ENCODE data around the gene DST.

DST gene

DNA sequence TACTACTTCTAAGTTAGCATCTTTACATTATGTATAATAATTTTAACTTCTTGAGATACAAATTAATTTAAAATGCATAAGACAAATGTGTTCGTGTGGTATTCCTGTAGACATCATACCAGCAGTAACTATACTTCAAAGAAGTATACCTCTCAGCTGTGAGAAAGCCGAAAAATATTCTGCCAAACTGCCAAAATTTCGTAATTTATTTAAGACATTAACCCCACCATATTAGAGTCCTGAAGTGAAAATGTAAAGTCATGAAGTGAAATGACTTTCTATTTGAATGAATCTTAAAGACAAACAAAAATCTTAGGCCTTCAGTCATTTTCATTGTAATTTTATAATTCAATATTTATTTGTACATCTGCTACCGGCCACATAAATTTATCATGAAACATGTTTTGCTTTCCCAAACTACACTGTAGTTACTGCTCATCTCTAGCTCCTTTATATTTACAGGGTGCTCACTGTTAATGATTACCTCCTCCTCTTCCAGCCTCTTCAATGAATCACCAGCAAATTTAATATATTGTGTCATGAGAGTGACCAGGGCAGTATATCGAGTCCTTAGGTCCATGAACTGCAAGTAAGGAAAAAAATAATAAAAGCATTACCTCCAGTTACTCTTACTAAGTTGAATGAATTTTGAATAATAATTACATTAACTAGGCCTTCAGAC is 18.5 kb downstream of the DST start:
- no peak for DNase-seq (ENCODE audit: low read depth)

DNA sequence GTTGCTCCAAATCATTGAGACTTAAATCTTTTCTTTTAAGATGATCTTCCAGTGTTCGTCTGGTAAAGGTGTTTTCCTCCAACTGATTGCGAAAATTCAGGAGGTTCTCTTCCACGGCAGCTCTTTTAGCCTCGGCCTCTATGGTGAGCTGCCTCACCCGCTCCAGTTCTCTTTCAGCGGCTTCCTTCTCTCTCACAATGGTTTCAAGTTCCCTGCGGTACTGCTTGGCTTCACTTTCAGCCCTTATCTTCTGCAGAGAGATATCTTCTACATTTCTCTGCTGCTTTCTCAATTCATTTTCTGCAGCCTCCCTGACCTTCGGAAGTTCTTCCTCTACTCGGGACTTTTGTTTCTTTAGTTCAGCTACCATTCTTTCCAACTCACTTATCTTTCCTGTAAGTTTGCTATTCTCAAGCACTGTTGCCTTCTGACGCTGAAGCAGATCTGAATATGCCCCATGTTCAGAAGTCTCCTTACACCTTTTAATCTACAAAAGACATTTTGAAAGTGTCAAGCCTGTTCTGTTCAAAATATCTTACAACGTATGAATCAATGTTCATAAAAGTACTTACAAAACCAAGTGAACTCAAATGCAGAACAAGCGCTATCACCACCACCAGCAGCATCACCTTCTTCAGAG is 22.3 kb downstream of the DST start:
- DNase-seq (ENCODE audit: low read depth) = no peak

DNA sequence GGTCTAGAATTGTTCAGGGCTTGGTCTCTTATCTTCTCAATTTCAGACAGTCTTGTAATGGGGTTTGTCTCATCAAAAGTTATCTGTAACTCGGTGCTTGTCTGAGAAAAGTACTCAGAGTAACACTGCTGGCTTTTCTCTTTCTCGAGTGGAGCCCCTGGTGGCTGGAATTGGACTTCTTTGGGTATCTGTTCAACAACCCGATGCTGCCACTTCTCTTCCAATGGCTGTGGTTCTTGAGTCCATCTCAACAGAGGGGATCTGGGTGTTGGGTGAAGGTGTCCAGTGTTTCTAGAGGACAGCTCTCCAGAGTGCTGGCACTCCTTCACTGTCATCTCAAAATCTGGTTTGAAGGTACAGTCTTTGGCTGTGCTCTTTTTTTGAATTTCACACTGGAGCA is 24.6 kb downstream of the DST start:
- peak; percentile 42 for DNase-seq (ENCODE audit: low read depth)

DNA sequence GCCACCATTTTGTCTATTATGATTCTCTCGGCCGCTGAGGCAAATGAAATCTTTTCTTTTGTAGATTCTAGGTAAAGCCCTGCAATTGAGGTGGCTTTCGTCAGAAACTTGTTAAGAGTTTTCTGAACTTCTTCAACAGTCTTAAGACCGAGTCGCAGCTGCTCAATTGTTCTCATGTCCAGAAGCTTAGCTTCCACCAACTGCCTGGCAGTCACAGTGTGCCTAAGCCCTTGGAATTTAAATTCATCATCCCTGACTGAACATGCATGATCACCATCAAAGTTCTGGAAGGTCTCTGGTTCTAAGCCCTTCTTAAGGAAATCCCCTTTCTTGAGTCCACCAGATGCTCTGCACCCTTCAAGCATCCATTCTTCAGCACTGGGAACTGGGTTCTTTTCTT is 25.7 kb downstream of the DST start:
- DNase-seq (ENCODE audit: low read depth) = no peak

DNA sequence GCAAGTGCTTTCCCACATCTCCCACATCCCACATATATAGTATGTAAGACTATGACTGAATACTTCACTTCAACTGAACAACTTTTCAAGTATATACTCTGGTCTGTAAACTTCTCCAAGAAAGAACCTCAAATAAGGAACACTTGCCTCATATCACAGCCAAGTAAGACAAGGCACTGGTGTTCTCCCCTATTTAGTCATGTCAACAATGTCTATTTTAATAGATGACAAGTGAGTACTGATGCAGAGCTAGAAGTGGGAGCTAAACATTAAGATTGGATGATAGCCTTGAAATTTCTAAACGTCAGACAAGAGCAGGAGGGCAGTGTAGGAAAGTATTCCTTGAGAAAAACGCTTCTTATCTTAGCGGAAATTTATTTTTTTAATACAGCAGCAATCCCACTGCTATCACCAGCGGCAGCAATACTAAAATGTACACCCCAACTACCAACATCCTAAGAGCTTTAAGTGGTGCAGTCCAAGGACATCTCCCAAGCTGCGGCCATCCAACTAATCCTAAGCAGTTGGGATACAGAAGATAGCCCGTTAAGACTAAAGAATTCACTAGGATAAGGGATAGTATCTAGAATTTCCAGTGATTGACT is 29.3 kb downstream of the DST start:
- no peak for DNase-seq (ENCODE audit: low read depth)

DNA sequence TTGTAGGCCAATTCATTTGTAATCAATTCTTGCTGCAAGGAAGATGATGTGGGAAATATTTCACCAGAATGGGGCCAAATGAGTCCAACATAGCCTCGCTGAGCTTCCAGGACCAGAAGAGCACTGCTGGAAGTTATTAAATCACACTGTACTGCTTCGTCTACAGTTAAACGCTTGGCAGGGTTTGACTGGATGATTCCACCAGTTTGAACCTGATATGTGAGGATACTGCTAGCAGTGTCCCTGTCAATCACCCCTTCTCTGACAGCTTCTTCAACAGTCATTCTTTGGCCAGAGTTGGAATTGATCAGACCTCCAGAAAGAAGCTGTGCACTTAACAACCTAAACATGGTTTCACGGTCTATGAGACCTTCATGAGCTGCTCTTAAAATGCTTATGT is 34.4 kb downstream of the DST start:
- DNase-seq (ENCODE audit: low read depth) = no peak

DNA sequence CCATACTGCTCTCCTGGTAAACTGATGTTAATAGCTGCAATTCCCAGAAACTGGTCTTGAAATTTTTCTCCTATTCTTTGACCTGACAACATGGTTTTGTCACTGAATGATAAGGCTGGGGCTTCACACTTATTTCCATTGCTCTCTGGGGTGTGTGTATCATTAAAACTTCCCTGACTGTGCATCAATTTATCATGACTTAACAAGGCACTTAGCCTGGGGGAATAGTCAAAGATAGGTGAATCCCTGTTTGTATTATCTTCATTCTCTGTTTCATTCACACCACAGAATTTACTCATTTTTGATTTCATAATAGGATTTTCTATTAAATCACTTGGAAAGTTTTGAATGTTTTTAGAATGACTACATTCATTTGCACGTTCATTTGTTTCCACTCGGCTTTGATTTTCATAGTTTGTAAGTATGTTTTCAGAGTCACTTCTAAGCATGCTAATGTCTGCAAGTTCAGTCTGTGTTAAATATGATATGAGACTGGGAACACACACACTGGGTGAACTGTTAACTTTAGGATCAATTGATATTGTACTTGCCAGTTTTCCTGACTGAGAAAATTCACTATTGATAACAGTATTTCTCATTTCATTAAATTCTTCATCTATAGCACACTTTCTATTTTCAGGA is 35.5 kb downstream of the DST start:
- DNase-seq (ENCODE audit: low read depth) = no peak

DNA sequence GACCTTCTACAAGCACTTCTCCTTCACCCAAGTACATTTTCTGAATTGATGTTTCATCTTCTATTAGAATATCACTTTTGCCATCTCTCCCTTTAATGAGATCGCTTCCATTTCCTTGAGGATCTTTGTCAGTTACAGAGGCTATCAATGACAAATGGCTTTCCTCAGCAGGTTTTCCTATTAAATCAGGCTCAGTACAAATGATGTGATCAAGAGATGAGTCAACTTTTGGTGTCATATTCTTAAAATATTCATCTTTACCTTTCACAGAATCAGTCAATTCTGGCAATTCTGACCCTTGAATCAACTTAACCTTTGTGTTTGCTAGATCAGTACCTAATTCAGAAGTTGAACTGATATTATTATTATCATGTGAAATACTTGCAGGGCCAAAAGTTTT is 37.3 kb downstream of the DST start:
- DNase-seq (ENCODE audit: low read depth) = no peak

DNA sequence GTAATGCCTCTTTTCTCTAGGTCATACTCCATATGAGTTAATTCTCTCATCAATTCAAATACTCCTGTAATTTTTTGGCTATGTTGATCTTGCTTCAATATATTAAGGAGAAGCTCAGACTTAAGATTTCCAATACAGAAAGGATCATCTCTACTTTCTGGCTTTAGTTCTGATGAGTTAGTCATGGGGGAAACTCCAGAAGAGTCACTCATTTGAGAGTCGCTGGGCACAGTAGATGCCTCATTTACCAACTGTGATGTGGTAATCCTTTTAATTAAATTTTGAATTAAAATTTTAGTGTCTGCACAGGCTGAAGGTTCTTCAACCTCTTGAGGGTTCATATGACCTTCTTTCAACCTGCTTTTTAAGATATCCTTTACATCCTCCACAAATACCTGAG is 38.5 kb downstream of the DST start:
- peak; percentile 30 for DNase-seq (ENCODE audit: low read depth)

DNA sequence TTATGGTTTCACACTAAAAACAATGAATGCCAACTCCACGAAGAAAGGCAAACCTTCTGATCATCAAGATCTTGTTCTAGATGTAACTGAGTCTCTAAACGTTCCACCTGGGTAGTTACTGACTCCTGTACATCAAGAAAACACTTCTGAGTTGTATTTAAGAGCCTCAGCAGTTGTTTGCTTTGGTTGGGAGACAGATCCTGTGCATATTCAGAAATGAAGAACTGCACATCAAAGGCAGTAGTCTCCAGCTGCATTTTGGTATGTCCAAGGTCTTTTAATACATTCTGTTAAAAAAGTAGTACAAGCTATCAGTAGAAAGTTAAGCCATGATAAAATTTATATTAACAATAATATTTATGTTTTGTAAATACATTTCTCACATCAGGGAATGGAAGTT is 41.3 kb downstream of the DST start:
- no peak for DNase-seq (ENCODE audit: low read depth)

DNA sequence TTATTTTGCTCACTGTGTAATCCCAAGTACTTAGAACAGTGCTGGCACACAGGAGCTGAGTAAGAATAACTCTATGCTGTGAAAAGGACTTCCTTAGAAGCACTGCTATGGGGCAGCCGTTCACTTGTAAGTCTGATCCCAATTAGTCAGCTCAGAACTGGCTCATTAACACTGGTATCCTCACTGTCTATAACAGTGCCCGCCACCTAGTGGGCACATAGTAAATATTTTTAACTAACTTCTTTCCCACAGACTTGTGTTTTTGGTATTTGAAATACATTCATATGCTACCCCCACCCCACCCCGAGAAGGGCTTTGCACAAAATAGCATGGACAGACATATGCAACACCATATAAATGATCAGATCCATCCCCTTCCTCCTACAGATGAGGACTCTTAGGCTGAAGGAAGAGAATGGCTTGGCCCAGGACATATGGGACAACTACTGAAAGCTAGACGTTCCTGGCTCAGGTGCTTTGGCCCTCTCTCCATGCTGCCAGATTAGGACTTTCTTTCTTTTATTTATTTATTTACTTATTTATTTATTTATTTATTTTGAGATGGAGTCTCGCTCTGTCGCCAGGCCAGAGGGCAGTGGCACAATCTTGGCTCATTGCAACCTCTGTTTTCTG is 47.1 kb downstream of the DST start:
- peak; percentile 56 for DNase-seq (ENCODE audit: low read depth)

DNA sequence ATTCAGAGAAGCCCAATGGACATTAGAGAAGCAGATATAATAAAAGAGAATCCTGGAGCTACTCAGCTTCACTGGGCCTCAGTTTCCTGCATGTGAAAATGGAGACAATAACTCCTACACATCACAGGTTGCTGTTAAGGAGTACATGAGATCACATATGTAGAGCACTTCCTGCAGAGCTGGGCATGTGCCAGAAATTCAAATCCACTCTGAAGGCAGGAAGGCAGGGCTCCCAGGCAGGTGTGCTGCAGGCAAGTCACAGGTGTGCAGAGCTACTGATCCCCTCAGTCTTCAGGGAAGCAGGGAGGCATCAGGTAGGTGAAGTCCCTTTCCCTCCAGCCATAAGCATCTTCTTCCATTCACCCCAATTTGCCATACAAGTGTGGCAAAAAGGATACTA is 48.0 kb downstream of the DST start:
- no peak for DNase-seq (ENCODE audit: low read depth)

DNA sequence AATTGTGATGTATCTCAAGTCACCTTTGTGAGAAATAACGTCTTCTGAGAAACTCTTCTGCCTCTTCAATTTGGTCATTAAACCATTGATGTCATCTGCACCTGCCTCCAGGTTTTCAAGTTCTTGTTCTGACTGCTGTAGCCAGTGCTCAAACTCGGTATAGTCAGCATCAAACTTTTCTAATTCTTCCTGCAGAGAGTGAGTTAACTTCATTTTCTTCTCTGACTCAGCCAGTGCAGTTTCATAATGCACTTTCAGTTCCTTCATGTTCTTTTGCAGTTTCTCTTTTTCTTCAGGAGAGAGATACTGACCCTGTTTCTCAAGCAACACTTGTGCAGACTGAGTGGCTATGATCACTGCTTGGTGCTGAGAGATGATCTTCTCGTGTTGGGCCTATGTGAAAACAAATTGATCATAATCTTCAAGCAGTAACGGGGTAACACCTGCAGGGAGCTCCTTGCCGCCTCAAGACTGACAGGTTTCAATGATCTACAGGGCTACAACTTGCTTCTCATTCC is 48.8 kb downstream of the DST start:
- DNase-seq (ENCODE audit: low read depth) = no peak

DNA sequence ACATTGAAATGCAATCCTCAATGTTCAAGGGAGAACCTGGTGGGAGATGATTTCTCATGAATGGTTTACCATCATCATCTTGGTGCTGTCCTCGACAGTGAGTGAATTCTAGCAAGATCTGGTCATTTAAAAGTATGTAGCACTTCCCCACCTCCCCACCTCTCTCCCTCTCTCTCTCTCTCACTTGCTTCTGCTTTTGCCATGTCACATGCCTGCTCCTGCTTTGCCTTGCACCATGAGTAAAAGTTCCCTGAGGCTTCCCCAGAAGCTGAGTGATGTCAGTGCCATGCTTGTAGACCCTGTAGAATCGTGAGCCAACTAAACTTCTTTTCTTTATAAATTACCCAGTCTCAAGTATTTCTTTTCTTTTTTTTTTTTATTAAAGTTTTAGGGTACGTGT is 60.5 kb downstream of the DST start:
- no peak for DNase-seq (ENCODE audit: low read depth)

DNA sequence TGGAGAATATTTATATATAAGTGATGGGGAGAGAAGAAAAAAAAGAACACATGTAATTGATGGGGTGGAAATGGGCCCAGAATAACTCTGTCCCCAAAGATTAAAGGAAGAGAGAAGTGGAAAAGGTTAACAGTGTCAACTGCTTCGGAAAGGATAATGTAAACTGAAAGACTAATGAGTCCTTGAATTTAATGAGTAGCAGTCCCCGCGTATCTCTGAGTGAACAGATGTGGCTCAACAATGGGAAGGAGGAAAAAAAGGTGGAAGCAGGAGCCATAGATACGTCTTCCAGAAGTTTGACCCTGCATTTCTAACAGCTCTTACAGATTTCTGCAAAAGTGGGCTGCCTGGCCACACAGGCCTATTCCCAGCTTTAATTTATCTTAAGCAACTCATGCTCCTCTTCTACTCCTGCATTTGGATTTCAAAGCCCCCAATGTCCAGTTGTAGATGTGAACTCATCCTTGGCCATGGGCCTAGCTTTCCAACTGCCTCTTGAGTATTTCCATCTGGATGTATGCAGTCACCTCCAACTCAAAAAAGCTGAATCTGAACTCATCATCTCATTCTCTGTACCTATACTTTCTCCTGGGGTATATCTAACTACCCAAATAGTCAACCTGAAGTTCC is 61.3 kb downstream of the DST start:
- DNase-seq (ENCODE audit: low read depth) = no peak

DNA sequence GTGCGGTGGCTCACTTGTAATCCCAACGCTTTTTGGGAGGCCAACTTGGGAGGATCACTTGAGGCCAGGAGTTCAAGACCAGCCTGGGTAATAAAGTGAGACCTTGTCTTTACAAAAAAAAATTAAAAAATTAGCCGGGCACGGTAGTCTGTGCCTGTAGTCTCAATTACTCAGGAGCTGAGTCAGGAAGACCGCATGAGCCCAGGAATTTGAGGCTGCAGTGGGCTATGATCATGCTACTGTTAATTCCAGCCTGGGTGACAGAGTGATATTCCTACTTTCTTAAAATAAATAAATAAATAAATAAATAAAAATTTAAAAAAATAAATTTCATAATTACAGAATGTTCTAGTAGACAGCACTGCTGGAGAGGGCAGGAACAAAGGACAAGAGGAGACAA is 62.4 kb downstream of the DST start:
- peak; percentile 62 for DNase-seq (ENCODE audit: low read depth)

DNA sequence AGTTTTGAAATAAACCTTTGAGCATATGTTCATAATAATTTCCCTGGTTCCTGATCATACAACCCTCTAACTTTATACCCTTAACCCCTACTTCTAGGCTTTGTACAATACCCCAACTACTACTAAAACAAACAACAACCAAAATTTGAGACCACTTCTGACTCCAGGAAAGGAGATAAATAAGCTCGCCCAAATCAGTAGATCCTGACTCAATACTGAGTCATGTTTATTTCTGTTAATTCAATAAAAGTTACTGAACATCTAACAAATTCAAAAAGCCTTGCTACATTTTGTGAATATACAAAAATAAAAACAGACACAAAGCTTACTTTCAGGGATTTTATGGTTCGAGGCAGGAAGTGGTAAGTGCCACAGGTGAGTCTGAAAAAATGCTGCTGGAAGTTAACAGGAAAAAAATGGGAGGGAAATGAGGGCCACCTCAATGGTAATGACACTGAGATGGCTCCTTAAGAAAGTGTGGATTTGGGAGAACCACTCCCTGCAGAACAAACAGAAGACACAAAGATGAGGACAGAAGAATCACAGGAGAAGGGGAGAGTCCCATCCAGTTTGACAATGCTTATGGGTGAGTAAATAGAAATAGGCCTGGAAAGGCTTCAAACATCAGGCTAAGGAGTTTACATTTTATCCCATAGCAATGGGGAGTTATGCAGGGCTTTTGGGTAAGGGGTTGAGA is 63.4 kb downstream of the DST start:
- DNase-seq (ENCODE audit: low read depth) = peak; percentile 49

DNA sequence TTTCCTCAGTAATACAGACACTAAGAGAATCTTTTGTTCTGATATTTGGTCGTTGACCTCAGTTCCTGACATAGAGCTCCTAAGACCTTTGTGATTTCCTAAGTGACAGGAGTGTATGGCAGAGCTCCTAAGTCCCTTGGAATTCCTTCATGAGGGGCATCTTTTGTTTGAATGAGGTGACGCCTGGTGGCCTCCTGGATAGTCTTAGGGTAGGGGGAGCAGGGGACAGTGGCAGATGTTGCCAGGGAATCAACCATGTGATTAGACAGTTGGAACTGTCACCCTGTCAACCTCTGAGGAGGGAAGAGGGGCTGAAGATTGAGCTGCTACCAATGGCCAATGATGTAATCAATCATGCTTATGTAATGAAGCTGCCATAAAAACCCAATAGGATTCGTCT is 67.0 kb downstream of the DST start:
- no peak for DNase-seq (ENCODE audit: low read depth)

DNA sequence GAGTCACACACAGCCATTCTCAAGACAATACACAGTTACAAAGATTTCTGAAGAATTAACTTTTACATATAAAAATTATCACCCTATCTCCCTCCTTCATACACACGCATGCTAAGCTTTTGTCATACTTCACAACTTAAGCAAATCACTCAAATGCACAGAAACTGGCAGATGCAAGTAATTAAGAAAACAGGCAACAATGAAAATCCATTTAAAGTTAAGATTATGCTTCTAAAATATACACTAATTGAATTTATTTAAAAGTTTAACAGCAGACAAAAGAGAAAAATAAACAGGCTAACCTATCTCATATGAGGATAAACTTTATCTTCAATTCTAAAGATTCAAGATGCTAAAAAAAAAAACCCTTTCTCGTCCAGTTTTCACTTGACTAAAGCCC is 68.4 kb downstream of the DST start:
- DNase-seq (ENCODE audit: low read depth) = no peak

DNA sequence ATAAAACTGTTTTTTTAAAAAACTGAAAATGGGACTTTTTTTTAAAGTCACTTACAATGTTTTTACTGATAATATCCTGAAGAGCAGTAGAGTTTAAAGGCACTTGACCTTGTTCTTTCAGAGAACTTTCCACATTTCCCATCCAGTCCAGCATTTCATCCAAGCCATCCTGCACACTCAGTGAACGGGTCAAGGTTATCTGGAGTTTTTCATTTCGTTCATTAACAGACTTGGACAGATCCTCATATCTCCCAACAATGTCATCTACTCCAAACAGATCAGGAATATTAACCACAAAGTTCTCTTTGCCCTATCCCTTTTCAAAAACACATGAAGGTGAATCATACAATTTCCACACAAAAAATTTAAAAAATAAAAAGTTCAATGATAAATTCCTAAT is 69.1 kb downstream of the DST start:
- no peak for DNase-seq (ENCODE audit: low read depth)

DNA sequence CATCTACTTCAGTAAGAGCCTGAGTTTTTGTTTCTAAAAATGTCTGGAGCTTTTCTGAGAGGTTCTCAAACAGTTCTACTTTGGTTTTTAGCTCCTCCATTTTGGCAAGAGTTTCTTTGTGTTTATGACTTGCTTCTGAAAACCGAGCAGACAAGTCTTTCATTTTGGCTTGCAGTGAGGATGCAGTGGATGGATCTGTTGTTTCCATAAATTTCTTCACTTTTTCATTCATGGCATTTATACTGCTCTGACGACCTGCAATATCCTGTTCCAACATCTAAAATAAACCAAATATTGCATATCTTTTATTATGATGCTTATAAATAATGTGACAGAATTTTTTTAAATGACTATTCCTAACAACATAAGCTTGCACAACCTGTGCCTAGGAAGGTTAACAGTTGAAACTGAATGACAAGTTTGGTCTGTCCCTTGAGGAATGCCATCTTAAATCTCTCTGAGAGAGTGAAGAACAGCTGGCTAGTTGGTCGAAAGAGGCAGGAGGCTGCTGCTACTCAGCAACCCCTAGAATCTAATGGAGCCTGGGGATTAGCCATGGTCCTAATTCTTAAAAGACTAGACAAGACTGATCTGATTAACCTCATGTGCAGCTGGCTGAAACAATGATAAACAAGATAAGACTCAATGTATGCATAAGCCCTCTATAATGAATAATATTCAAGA is 69.8 kb downstream of the DST start:
- DNase-seq (ENCODE audit: low read depth) = no peak

All from ELR (cell line).